IMR-90 (cell line): ENCODE results near the gene CYP27C1.

Source experiments
- CEBPB ChIP-seq: IDR thresholded peaks from 2 replicates; pipeline ENCODE4 v1.6.1; 2012; ENCODE audit warnings: low read depth, low read length, improper control_type of control experiment
- FOS ChIP-seq: fragments of 150-350 bp; IDR thresholded peaks from 2 replicates; pipeline ENCODE4 v1.6.1; 2016; ENCODE audit warnings: low read depth, low read length
- MAFK ChIP-seq: IDR thresholded peaks from 2 replicates; pipeline ENCODE4 v1.6.1; 2012; ENCODE audit warnings: low read depth, low read length, improper control_type of control experiment
- MAZ ChIP-seq: IDR thresholded peaks from 2 replicates; pipeline ENCODE4 v1.6.1; 2012; ENCODE audit warnings: low read depth, mild to moderate bottlenecking, low read length, improper control_type of control experiment, moderate library complexity, borderline replicate concordance
- NFE2L2 ChIP-seq: fragments of 150-350 bp; IDR thresholded peaks from 2 replicates; pipeline ENCODE4 v1.6.1; 2016; ENCODE audit warnings: low read depth, mild to moderate bottlenecking, low read length
- POLR2A ChIP-seq: IDR thresholded peaks from 2 replicates; pipeline ENCODE4 v1.6.1; 2012; ENCODE audit warnings: mild to moderate bottlenecking, low read depth, low read length
- RAD21 ChIP-seq: IDR thresholded peaks from 2 replicates; pipeline ENCODE4 v1.6.1; 2012; ENCODE audit warnings: low read length, improper control_type of control experiment
- RCOR1 ChIP-seq: IDR thresholded peaks from 2 replicates; pipeline ENCODE4 v1.6.1; 2012; ENCODE audit warnings: mild to moderate bottlenecking, low read length, improper control_type of control experiment; ENCODE audit not compliant: insufficient replicate concordance
- TF ChIP-seq, protein P1 (sequence below): conservative IDR thresholded peaks from 2 replicates; pipeline ENCODE4 v1.5.1; 2012; ENCODE audit warnings: mild to moderate bottlenecking, low read depth, low read length, improper control_type of control experiment
- TF ChIP-seq, protein P2 (sequence below): fragments of 150-350 bp; IDR thresholded peaks from 2 replicates; pipeline ENCODE4 v1.6.1; 2016; ENCODE audit warnings: low read depth, mild to moderate bottlenecking, low read length, moderate library complexity, borderline replicate concordance
- TF ChIP-seq, protein P3 (sequence below): fragments of 150-350 bp; IDR thresholded peaks from 2 replicates; pipeline ENCODE4 v1.6.1; 2017; ENCODE audit warnings: mild to moderate bottlenecking, antibody characterized with exemption, low read length, low read depth

DNA sequence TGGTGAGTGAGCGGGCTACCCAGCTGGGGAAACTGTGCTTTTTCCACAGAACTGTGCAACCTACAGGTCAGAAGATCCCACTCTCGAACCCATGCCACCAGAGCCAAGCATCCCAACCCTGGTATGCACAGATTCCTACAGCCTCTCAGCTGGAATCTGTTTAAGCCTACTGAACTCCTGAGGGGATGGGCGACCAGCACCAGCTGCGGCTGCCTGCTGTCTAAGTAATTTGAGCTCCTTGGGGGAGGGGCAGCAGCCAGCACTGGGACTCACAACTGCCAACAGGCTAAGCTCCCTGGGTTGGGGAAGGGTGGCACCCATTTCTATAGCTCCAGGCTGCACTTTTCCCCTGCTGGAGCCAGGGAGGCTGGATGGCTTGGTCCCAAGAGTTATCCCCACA is 11.8 kb downstream of the CYP27C1 start:
- TF ChIP-seq POLR2A, result no peak
- TF ChIP-seq, protein P1, sequence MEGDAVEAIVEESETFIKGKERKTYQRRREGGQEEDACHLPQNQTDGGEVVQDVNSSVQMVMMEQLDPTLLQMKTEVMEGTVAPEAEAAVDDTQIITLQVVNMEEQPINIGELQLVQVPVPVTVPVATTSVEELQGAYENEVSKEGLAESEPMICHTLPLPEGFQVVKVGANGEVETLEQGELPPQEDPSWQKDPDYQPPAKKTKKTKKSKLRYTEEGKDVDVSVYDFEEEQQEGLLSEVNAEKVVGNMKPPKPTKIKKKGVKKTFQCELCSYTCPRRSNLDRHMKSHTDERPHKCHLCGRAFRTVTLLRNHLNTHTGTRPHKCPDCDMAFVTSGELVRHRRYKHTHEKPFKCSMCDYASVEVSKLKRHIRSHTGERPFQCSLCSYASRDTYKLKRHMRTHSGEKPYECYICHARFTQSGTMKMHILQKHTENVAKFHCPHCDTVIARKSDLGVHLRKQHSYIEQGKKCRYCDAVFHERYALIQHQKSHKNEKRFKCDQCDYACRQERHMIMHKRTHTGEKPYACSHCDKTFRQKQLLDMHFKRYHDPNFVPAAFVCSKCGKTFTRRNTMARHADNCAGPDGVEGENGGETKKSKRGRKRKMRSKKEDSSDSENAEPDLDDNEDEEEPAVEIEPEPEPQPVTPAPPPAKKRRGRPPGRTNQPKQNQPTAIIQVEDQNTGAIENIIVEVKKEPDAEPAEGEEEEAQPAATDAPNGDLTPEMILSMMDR, result no peak
- no peak for TF ChIP-seq RCOR1
- TF ChIP-seq NFE2L2, result no peak
- TF ChIP-seq CEBPB, result no peak
- no peak for TF ChIP-seq RAD21
- no peak for TF ChIP-seq FOS
- no peak for TF ChIP-seq MAFK
- TF ChIP-seq, protein P2, sequence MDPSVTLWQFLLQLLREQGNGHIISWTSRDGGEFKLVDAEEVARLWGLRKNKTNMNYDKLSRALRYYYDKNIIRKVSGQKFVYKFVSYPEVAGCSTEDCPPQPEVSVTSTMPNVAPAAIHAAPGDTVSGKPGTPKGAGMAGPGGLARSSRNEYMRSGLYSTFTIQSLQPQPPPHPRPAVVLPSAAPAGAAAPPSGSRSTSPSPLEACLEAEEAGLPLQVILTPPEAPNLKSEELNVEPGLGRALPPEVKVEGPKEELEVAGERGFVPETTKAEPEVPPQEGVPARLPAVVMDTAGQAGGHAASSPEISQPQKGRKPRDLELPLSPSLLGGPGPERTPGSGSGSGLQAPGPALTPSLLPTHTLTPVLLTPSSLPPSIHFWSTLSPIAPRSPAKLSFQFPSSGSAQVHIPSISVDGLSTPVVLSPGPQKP, result no peak
- TF ChIP-seq, protein P3, sequence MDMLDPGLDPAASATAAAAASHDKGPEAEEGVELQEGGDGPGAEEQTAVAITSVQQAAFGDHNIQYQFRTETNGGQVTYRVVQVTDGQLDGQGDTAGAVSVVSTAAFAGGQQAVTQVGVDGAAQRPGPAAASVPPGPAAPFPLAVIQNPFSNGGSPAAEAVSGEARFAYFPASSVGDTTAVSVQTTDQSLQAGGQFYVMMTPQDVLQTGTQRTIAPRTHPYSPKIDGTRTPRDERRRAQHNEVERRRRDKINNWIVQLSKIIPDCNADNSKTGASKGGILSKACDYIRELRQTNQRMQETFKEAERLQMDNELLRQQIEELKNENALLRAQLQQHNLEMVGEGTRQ, result no peak
- TF ChIP-seq MAZ, result no peak
